IMR-90 (cell line): ENCODE results near the gene GBX2. TPM values are rescaled to one million over a fixed set of nuclear protein-coding genes. Genes with fewer than 3 reads are reported as not detected.

Experiments used
- ATAC-seq: fragments of 200-7000 bp; cut with Tn5 transposase; 2 replicates; pipeline ENCODE4 v1.9.1; 2020; ENCODE audit warnings: low read depth, mild to moderate bottlenecking, moderate library complexity
- BruUV-seq: library from RNA; stranded (reverse); fragments of 400-500 nt; replicated peaks from 2 replicates; lab custom pipeline; 2021; lab: Mats Ljungman, UMichigan
- CTCF ChIA-PET: fragments of 300-600 bp; formaldehyde crosslinking; extraction: SDS; loops from one replicate; lab custom pipeline; 2021; ENCODE audit warnings: antibody characterized with exemption; lab: Yijun Ruan, JAX
- POLR2A ChIA-PET: fragments of 300-600 bp; sonication (Branson Sonifier 250); formaldehyde crosslinking; loops from one replicate; lab custom pipeline; 2022; ENCODE audit warnings: antibody characterized with exemption; ENCODE audit not compliant: unreplicated experiment; lab: Charles Lee
- DNase-seq: peaks from one replicate; pipeline ENCODE4 v3.0.0; 2013
- H2AFZ ChIP-seq: replicated peaks from 2 replicates; pipeline ENCODE3; 2013; ENCODE audit warnings: low read length, mild to moderate bottlenecking; ENCODE audit not compliant: poor library complexity
- H2AK5ac ChIP-seq: 2 replicates; pipeline ENCODE4 v1.6.1; 2013; ENCODE audit warnings: low read depth, low read length, inconsistent platforms
- H2AK9ac ChIP-seq: replicated peaks from 2 replicates; pipeline ENCODE3; 2013; ENCODE audit warnings: mild to moderate bottlenecking, low read depth, low read length, moderate library complexity; ENCODE audit not compliant: poor library complexity
- H2BK120ac ChIP-seq: 2 replicates; pipeline ENCODE4 v1.6.1; 2013; ENCODE audit warnings: low read depth, low read length, inconsistent platforms
- H2BK15ac ChIP-seq: 3 replicates; pipeline ENCODE4 v1.6.1; 2013; ENCODE audit warnings: low read depth, low read length, inconsistent platforms
- H2BK20ac ChIP-seq: 2 replicates; pipeline ENCODE4 v1.6.1; 2013; ENCODE audit warnings: low read depth, mild to moderate bottlenecking, inconsistent platforms, low read length, moderate library complexity
- H2BK5ac ChIP-seq: 2 replicates; pipeline ENCODE4 v1.6.1; 2013; ENCODE audit warnings: mild to moderate bottlenecking, low read depth, low read length, inconsistent platforms; ENCODE audit not compliant: poor library complexity, severe bottlenecking
- H3K14ac ChIP-seq: replicated peaks from 2 replicates; pipeline ENCODE4 v1.6.1; 2013; ENCODE audit warnings: low read depth, low read length, inconsistent platforms
- H3K18ac ChIP-seq: 2 replicates; pipeline ENCODE4 v1.6.1; 2013; ENCODE audit warnings: low read depth, low read length, control low read depth
- H3K23ac ChIP-seq: 2 replicates; pipeline ENCODE4 v1.6.1; 2013; ENCODE audit warnings: low read depth, low read length, inconsistent platforms
- H3K27ac ChIP-seq: 2 replicates; pipeline ENCODE4 v1.5.1; 2013; ENCODE audit warnings: mild to moderate bottlenecking, control low read depth, low read length; ENCODE audit not compliant: insufficient read depth
- H3K27me3 ChIP-seq: 2 replicates; pipeline ENCODE4 v1.6.1; 2013; ENCODE audit warnings: low read length; ENCODE audit not compliant: control insufficient read depth, insufficient read depth
- H3K36me3 ChIP-seq: 2 replicates; pipeline ENCODE4 v1.6.1; 2013; ENCODE audit warnings: low read length, mixed read lengths; ENCODE audit not compliant: control insufficient read depth, insufficient read depth
- H3K4ac ChIP-seq: 2 replicates; pipeline ENCODE4 v1.6.1; 2013; ENCODE audit warnings: low read depth, low read length, inconsistent platforms
- H3K4me1 ChIP-seq: 2 replicates; pipeline ENCODE4 v1.6.1; 2013; ENCODE audit warnings: low read length, mixed read lengths; ENCODE audit not compliant: control insufficient read depth, insufficient read depth
- H3K4me2 ChIP-seq: 2 replicates; pipeline ENCODE4 v1.6.1; 2013; ENCODE audit warnings: low read depth, mild to moderate bottlenecking, control low read depth, low read length, moderate library complexity
- H3K4me3 ChIP-seq: 2 replicates; pipeline ENCODE4 v1.5.1; 2013; ENCODE audit warnings: low read depth, mild to moderate bottlenecking, control low read depth, low read length, moderate library complexity; ENCODE audit not compliant: insufficient read depth
- H3K56ac ChIP-seq: 2 replicates; pipeline ENCODE4 v1.6.1; 2013; ENCODE audit warnings: low read length, inconsistent platforms; ENCODE audit not compliant: insufficient read depth; ENCODE audit errors: extremely low read depth
- H3K79me1 ChIP-seq, 2 experiments: 2 replicates each; pipeline ENCODE4 v1.6.1; 2013; ENCODE audit warnings: low read length in 2 of 2, inconsistent platforms in 1 of 2, low read depth in 1 of 2
- H3K9ac ChIP-seq: 2 replicates; pipeline ENCODE4 v1.6.1; 2013; ENCODE audit warnings: low read depth, low read length, control low read depth
- H3K9me1 ChIP-seq: 2 replicates; pipeline ENCODE4 v1.6.1; 2013; ENCODE audit warnings: low read length, inconsistent platforms; ENCODE audit not compliant: insufficient read depth
- H3K9me3 ChIP-seq: 2 replicates; pipeline ENCODE4 v1.6.1; 2013; ENCODE audit warnings: low read length; ENCODE audit not compliant: control insufficient read depth, insufficient read depth
- H4K20me1 ChIP-seq: 2 replicates; pipeline ENCODE4 v1.6.1; 2013; ENCODE audit warnings: low read length, inconsistent platforms; ENCODE audit not compliant: insufficient read depth
- H4K5ac ChIP-seq: 2 replicates; pipeline ENCODE4 v1.6.1; 2013; ENCODE audit warnings: mild to moderate bottlenecking, low read depth, low read length, control low read depth
- H4K8ac ChIP-seq, 2 experiments: 2 replicates each; pipeline ENCODE4 v1.6.1; 2013; ENCODE audit warnings: low read depth in 2 of 2, low read length in 2 of 2, control low read depth in 1 of 2, inconsistent platforms in 1 of 2
- H4K91ac ChIP-seq: 2 replicates; pipeline ENCODE4 v1.6.1; 2013; ENCODE audit warnings: low read depth, low read length, inconsistent platforms; ENCODE audit not compliant: insufficient read depth
- BHLHE40 ChIP-seq: fragments of 150-350 bp; IDR thresholded peaks from 2 replicates; pipeline ENCODE4 v1.6.1; 2016; ENCODE audit warnings: mild to moderate bottlenecking, low read depth, low read length
- CEBPB ChIP-seq: IDR thresholded peaks from 2 replicates; pipeline ENCODE4 v1.6.1; 2012; ENCODE audit warnings: low read depth, low read length, improper control_type of control experiment
- CHD1 ChIP-seq: IDR thresholded peaks from 2 replicates; pipeline ENCODE4 v1.6.1; 2012; ENCODE audit warnings: low read depth, low read length, improper control_type of control experiment
- ELK1 ChIP-seq: fragments of 150-350 bp; IDR thresholded peaks from 2 replicates; pipeline ENCODE4 v1.6.1; 2016; ENCODE audit warnings: low read depth, mild to moderate bottlenecking, low read length, moderate library complexity, borderline replicate concordance
- MAFK ChIP-seq: IDR thresholded peaks from 2 replicates; pipeline ENCODE4 v1.6.1; 2012; ENCODE audit warnings: low read depth, low read length, improper control_type of control experiment
- MAZ ChIP-seq: IDR thresholded peaks from 2 replicates; pipeline ENCODE4 v1.6.1; 2012; ENCODE audit warnings: low read depth, mild to moderate bottlenecking, low read length, improper control_type of control experiment, moderate library complexity, borderline replicate concordance
- MXI1 ChIP-seq: IDR thresholded peaks from 2 replicates; pipeline ENCODE4 v1.6.1; 2012; ENCODE audit warnings: low read depth, mild to moderate bottlenecking, low read length, moderate library complexity, borderline replicate concordance
- NFE2L2 ChIP-seq: fragments of 150-350 bp; IDR thresholded peaks from 2 replicates; pipeline ENCODE4 v1.6.1; 2016; ENCODE audit warnings: low read depth, mild to moderate bottlenecking, low read length
- POLR2A ChIP-seq: IDR thresholded peaks from 2 replicates; pipeline ENCODE4 v1.6.1; 2012; ENCODE audit warnings: mild to moderate bottlenecking, low read depth, low read length
- RAD21 ChIP-seq: IDR thresholded peaks from 2 replicates; pipeline ENCODE4 v1.6.1; 2012; ENCODE audit warnings: low read length, improper control_type of control experiment
- RCOR1 ChIP-seq: IDR thresholded peaks from 2 replicates; pipeline ENCODE4 v1.6.1; 2012; ENCODE audit warnings: mild to moderate bottlenecking, low read length, improper control_type of control experiment; ENCODE audit not compliant: insufficient replicate concordance
- RFX5 ChIP-seq: IDR thresholded peaks from 2 replicates; pipeline ENCODE4 v1.8.0; 2012; ENCODE audit warnings: low read depth, mild to moderate bottlenecking, low read length, moderate library complexity
- SMC3 ChIP-seq: fragments of 150-350 bp; IDR thresholded peaks from 2 replicates; pipeline ENCODE4 v1.6.1; 2016; ENCODE audit warnings: low read depth, mild to moderate bottlenecking, antibody characterized with exemption, low read length, moderate library complexity
- USF2 ChIP-seq: fragments of 150-350 bp; IDR thresholded peaks from 2 replicates; pipeline ENCODE4 v1.6.1; 2017; ENCODE audit warnings: mild to moderate bottlenecking, antibody characterized with exemption, low read length, low read depth
- WGBS, 2 experiments: methylation state at CpG; one replicate each; pipeline versions ENCODE4 v1.1.5 to v1.1.7; 2013; ENCODE audit warnings: missing lambda C conversion rate in 2 of 2; ENCODE audit not compliant: insufficient read length in 1 of 2; ENCODE audit errors: extremely low coverage in 2 of 2; 5-methylcytosine and 5-hydroxymethylcytosine counted together
- dilution Hi-C: fragments of 300-500 bp; cut with HindIII; formaldehyde crosslinking; loops from one replicate; pipeline ENCODE4 v1.14.3; 2018; ENCODE audit warnings: low sequenced_read_pairs; ENCODE audit not compliant: unreplicated experiment
- in situ Hi-C: fragments of 300-500 bp; cut with MboI; formaldehyde crosslinking; loops from 3 replicates; pipeline ENCODE4 v1.14.3; 2019; ENCODE audit warnings: low sequenced_read_pairs, inconsistent platforms, mixed read lengths
- intact Hi-C: fragments of 100-400 bp; cut with micrococcal nuclease; formaldehyde crosslinking; loops from 2 replicates; pipeline ENCODE4 v1.10.0; 2022
- polyA plus RNA-seq, 3 experiments: library from polyadenylated mRNA; depleted of rRNA; stranded (reverse); fragments of >200 nt; gene quantifications; 2 replicates each; pipeline ENCODE4 v1.2.3, GENCODE V29; 2012; ENCODE audit warnings: low replicate concordance in 1 of 3
- total RNA-seq: library from RNA; depleted of rRNA; stranded (reverse); fragments of >200 nt; gene quantifications from 2 replicates; pipeline ENCODE4 v1.2.3, GENCODE V29; 2012

Gene GBX2
- total and polyA plus RNA-seq, 2 of the 4 experiments (the other 2 are of a cell fraction) = 0.10 TPM; not detected in 1

- no peak overlapping the region for H2AK9ac ChIP-seq
- WGBS, 2 experiments = 58% methylated on average over 2 of the region's 12 CpGs; no CpG with 5 or more reads in 1 of the 2 experiments
Observed at GRCh38 chr2:236161531-236161930, 6.7 kb downstream of the GBX2 start.

More at GRCh38 chr2:236161531-236161930, 6.7 kb downstream of the GBX2 start:
- Histone ChIP-seq H3K18ac (no peak overlapping the region), H4K5ac (no peak overlapping the region), H3K23ac (no peak overlapping the region), H3K27ac (no peak overlapping the region), H3K4me3 (no peak overlapping the region), H3K9me1 (no peaks in the 10 kb centered on the region; the same call in 1 of the 2 replicates), H3K9ac (no peak overlapping the region), H3K14ac (no peak overlapping the region), H3K4ac (no peak overlapping the region), H3K27me3 (peaks cover 95% of the 10 kb centered on the region), H3K9me3 (peaks cover 4% of the 10 kb centered on the region; the same call in 1 of the 2 replicates), H2AK5ac (no peak overlapping the region), H2BK15ac (no peak overlapping the region), H2BK20ac (no peak overlapping the region), H4K8ac (no peak overlapping the region), H2BK5ac (no peak overlapping the region), H3K4me2 (no peak overlapping the region), H4K91ac (no peak overlapping the region), H2BK120ac (no peak overlapping the region), H2AFZ (no peak overlapping the region), H3K79me1 (no peaks in the 10 kb centered on the region), H3K56ac (no peak overlapping the region), H4K20me1 (no peaks in the 10 kb centered on the region; the same call in 1 of the 2 replicates), H3K4me1 (peaks cover 2% of the 10 kb centered on the region; the same call in 1 of the 2 replicates), H3K36me3 (no peaks in the 10 kb centered on the region)
- DNase-seq (no peak), ATAC-seq (no peak)
- ChIA-PET CTCF (interaction anchor here (0.5 to 1.5 kb wide), 2 partner anchors 281 to 368 kb away, joined by 3 read pairs; no protein-coding TSS in a partner anchor), POLR2A (no interaction called here)
- in situ Hi-C loops = loop anchor here (25.0 kb wide), 1 partner anchor 549 kb away; no protein-coding TSS in a partner anchor
- intact Hi-C loops = no loop called here
- BruUV-seq = no TSS peak
- dilution Hi-C loops = no loop called here
- TF ChIP-seq RAD21 (no peak), CHD1 (no peak), MAFK (no peak), ELK1 (no peak), MAZ (no peak), MXI1 (no peak), SMC3 (no peak), CEBPB (no peak), POLR2A (no peak), RFX5 (no peak), RCOR1 (no peak), USF2 (no peak), NFE2L2 (no peak), BHLHE40 (no peak)
